CD4-positive, alpha-beta T cell (primary cell): Measurements from ENCODE around the gene LRP1B. TPM values are rescaled to one million over a fixed set of nuclear protein-coding genes. Genes with fewer than 3 reads are reported as not detected.

Experiments
- ATAC-seq: fragments of 200-7000 bp; cut with Tn5 transposase; one replicate; pipeline ENCODE4 v1.10.0; 2022; ENCODE audit warnings: mild to moderate bottlenecking; ENCODE audit not compliant: poor library complexity
- CTCF ChIA-PET: fragments of 350-600 bp; sonication (Branson Sonifier 250); formaldehyde crosslinking; loops from one replicate; lab custom pipeline; 2021; ENCODE audit warnings: antibody characterized with exemption, inconsistent platforms; lab: Charles Lee
- POLR2A ChIA-PET: fragments of 350-600 bp; sonication (Branson Sonifier 250); formaldehyde crosslinking; loops from one replicate; lab custom pipeline; 2021; ENCODE audit warnings: antibody characterized with exemption, inconsistent platforms; lab: Charles Lee
- DNase-seq, 14 experiments: peaks; one replicate each; pipeline ENCODE4 v3.0.0-alpha.2; 2013 to 2020; ENCODE audit warnings: mixed read lengths in 2 of 14
- H3K27ac ChIP-seq, 2 donors: one replicate each; pipeline versions ENCODE4 v1.5.1 to v1.7.0; 2013; ENCODE audit warnings: low read length in 2 of 2, low read depth in 1 of 2, mild to moderate bottlenecking in 1 of 2
- H3K27me3 ChIP-seq, 2 experiments: 1 replicate in 1 of 2; 2 replicates in 1 of 2; pipeline versions ENCODE4 v1.6.1 to v1.7.0; 2013; ENCODE audit warnings: low read length in 2 of 2, control low read depth in 1 of 2, mild to moderate bottlenecking in 1 of 2, moderate library complexity in 1 of 2; ENCODE audit not compliant: insufficient read depth in 2 of 2, control insufficient read depth in 1 of 2
- H3K36me3 ChIP-seq: one replicate; pipeline ENCODE4 v1.6.1; 2013; ENCODE audit warnings: low read length, control low read depth; ENCODE audit not compliant: insufficient read depth
- H3K4me1 ChIP-seq: one replicate; pipeline ENCODE4 v1.6.1; 2013; ENCODE audit warnings: low read length, control low read depth; ENCODE audit not compliant: insufficient read depth
- H3K4me3 ChIP-seq: one replicate; pipeline ENCODE4 v1.5.1; 2013; ENCODE audit warnings: mild to moderate bottlenecking, low read length, moderate library complexity
- H3K9me3 ChIP-seq, 2 experiments: 1 replicate in 1 of 2; 2 replicates in 1 of 2; pipeline versions ENCODE4 v1.6.1 to v1.7.0; 2013; ENCODE audit warnings: low read length in 2 of 2, mild to moderate bottlenecking in 2 of 2, control low read depth in 1 of 2, moderate library complexity in 1 of 2; ENCODE audit not compliant: control insufficient read depth in 1 of 2, insufficient read depth in 1 of 2
- H3K27ac Mint-ChIP-seq: one replicate; pipeline ENCODE4 v1.8.0; 2020; ENCODE audit warnings: mixed read lengths
- H3K27me3 Mint-ChIP-seq: one replicate; pipeline ENCODE4 v1.8.0; 2021; ENCODE audit warnings: mixed read lengths
- H3K36me3 Mint-ChIP-seq: one replicate; pipeline ENCODE4 v1.8.0; 2021; ENCODE audit warnings: low read depth, mixed read lengths
- H3K4me1 Mint-ChIP-seq: one replicate; pipeline ENCODE4 v1.8.0; 2021; ENCODE audit warnings: low read depth, mixed read lengths
- H3K4me3 Mint-ChIP-seq: one replicate; pipeline ENCODE4 v1.8.0; 2020; ENCODE audit warnings: mild to moderate bottlenecking, mixed read lengths
- H3K9me3 Mint-ChIP-seq: one replicate; pipeline ENCODE4 v1.8.0; 2020; ENCODE audit warnings: mixed read lengths
- CTCF ChIP-seq: fragments of 200-600 bp; IDR thresholded peaks from one replicate; pipeline ENCODE4 v1.8.0; 2022; ENCODE audit warnings: antibody characterized with exemption, mild to moderate bottlenecking
- intact Hi-C, 2 experiments: fragments of 100-400 bp; cut with DNase I in 1 of 2; cut with micrococcal nuclease in 1 of 2; formaldehyde crosslinking; loops; one replicate each; pipeline versions ENCODE4 v1.15.1 to v1.9.0; 2023 to 2025; cut with DNase I, micrococcal nuclease
- total RNA-seq, 174 experiments: library from RNA in 2 of 174; stranded (reverse) in 2 of 174; gene quantifications; one replicate each; pipeline ENCODE4 v1.2.3 and lab custom pipeline; 2021 to 2026

LRP1B gene
- total RNA-seq, 2 experiments from 2014 or later: not detected

- H3K36me3 ChIP-seq: no peaks in the 10 kb centered on the region
- intact Hi-C loops: no loop called here
- H3K36me3 Mint-ChIP-seq: no peaks in the 10 kb centered on the region
- DNase-seq: no peak
- CTCF ChIA-PET: no interaction called here
- H3K9me3 Mint-ChIP-seq: peaks cover 5% of the 10 kb centered on the region
- H3K9me3 ChIP-seq: no peaks in the 10 kb centered on the region
- H3K27ac ChIP-seq: no peak overlapping the region
- H3K27ac Mint-ChIP-seq: no peak overlapping the region
- no peaks in the 10 kb centered on the region for H3K27me3 Mint-ChIP-seq
- ATAC-seq: no peak
- POLR2A ChIA-PET: no interaction called here
- no peaks in the 10 kb centered on the region for H3K4me1 ChIP-seq
- H3K27me3 ChIP-seq: no peaks in the 10 kb centered on the region
- no peaks in the 10 kb centered on the region for H3K4me1 Mint-ChIP-seq
- H3K4me3 ChIP-seq: no peak overlapping the region
- no peak for TF ChIP-seq CTCF
- H3K4me3 Mint-ChIP-seq: no peak overlapping the region
Measured at GRCh38 chr2:142058149-142058548, 72.7 kb downstream of the LRP1B start.

- Mint-ChIP-seq H3K27me3 (no peaks in the 10 kb centered on the region), H3K4me1 (no peaks in the 10 kb centered on the region), H3K27ac (no peak overlapping the region), H3K4me3 (no peak overlapping the region), H3K9me3 (peaks cover 8% of the 10 kb centered on the region), H3K36me3 (no peaks in the 10 kb centered on the region)
- ChIA-PET POLR2A (no interaction called here), CTCF (no interaction called here)
- H3K4me1 ChIP-seq: no peaks in the 10 kb centered on the region
- no peaks in the 10 kb centered on the region for H3K36me3 ChIP-seq
- H3K4me3 ChIP-seq: no peak overlapping the region
- no peak for TF ChIP-seq CTCF
- H3K9me3 ChIP-seq: no peaks in the 10 kb centered on the region
- H3K27me3 ChIP-seq: no peaks in the 10 kb centered on the region
- H3K27ac ChIP-seq: no peak overlapping the region
- intact Hi-C loops: no loop called here
- ATAC-seq: no peak
- DNase-seq: no peak
Measured at GRCh38 chr2:142056784-142057183, 74.0 kb downstream of the LRP1B start.

- Histone ChIP-seq H3K4me1 (no peaks in the 10 kb centered on the region), H3K27ac (no peak overlapping the region), H3K4me3 (no peak overlapping the region), H3K27me3 (no peaks in the 10 kb centered on the region), H3K9me3 (no peaks in the 10 kb centered on the region), H3K36me3 (no peaks in the 10 kb centered on the region)
- H3K36me3 Mint-ChIP-seq: no peaks in the 10 kb centered on the region
- H3K4me1 Mint-ChIP-seq: no peaks in the 10 kb centered on the region
- ATAC-seq (no peak), DNase-seq (no peak)
- CTCF ChIA-PET: no interaction called here
- H3K27ac Mint-ChIP-seq: no peak overlapping the region
- intact Hi-C loops: no loop called here
- H3K27me3 Mint-ChIP-seq: no peaks in the 10 kb centered on the region
- POLR2A ChIA-PET: no interaction called here
- no peak for TF ChIP-seq CTCF
- H3K9me3 Mint-ChIP-seq: peaks cover 8% of the 10 kb centered on the region
- no peak overlapping the region for H3K4me3 Mint-ChIP-seq
Measured at GRCh38 chr2:142052220-142052863, 78.5 kb downstream of the LRP1B start.
